NCI-H2196 treated with DMSO at 0.1 percent for 48 hours (cell line): ENCODE data around the gene THOC6.
"Not testable (repeated sequence)": the region's sequence is repeated elsewhere in the genome, so short reads cannot be mapped to it uniquely, and the experiment has no call there.

Experiments used
- DNase-seq: peaks from one replicate; lab custom pipeline; 2025; ENCODE audit not compliant: unreplicated experiment; lab: John Stamatoyannopoulos, UW

THOC6 gene

GRCh38 chr16:3069146-3069545 is 45.3 kb downstream of the THOC6 start:
- not testable (repeated sequence) for DNase-seq

- no peak for DNase-seq
These were observed 46.8 kb downstream of the THOC6 start for GRCh38 chr16:3070608-3071111.

- DNase-seq = no peak
These were observed 47.8 kb downstream of the THOC6 start for GRCh38 chr16:3071655-3072054.

GRCh38 chr16:3072148-3072547 is 48.3 kb downstream of the THOC6 start:
- DNase-seq = not testable (repeated sequence)

- not testable (repeated sequence) for DNase-seq
These were observed 48.9 kb downstream of the THOC6 start for GRCh38 chr16:3072576-3073263.

GRCh38 chr16:3073448-3073847 is 49.6 kb downstream of the THOC6 start:
- no peak for DNase-seq

- no peak for DNase-seq
These were observed 51.2 kb downstream of the THOC6 start for GRCh38 chr16:3074860-3075522.

- DNase-seq = no peak
These were observed 51.7 kb downstream of the THOC6 start for GRCh38 chr16:3075523-3075915.

GRCh38 chr16:3075946-3076345 is 52.1 kb downstream of the THOC6 start:
- DNase-seq = not testable (repeated sequence)

GRCh38 chr16:3076577-3076976 is 52.7 kb downstream of the THOC6 start:
- no peak for DNase-seq
